GM18519 (cell line): ENCODE results near the gene C20orf141.
"Not testable (repeated sequence)": the region's sequence is repeated elsewhere in the genome, so short reads cannot be mapped to it uniquely, and the experiment has no call there.

Experiments
- ATAC-seq: cut with Tn5 transposase; IDR thresholded peaks from one replicate; pipeline ENCODE4 v1.9.1; 2021; ENCODE audit warnings: mild to moderate bottlenecking, moderate library complexity; ENCODE audit not compliant: unreplicated experiment, low FRiP score

Gene C20orf141, protein sequence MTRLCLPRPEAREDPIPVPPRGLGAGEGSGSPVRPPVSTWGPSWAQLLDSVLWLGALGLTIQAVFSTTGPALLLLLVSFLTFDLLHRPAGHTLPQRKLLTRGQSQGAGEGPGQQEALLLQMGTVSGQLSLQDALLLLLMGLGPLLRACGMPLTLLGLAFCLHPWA

DNA sequence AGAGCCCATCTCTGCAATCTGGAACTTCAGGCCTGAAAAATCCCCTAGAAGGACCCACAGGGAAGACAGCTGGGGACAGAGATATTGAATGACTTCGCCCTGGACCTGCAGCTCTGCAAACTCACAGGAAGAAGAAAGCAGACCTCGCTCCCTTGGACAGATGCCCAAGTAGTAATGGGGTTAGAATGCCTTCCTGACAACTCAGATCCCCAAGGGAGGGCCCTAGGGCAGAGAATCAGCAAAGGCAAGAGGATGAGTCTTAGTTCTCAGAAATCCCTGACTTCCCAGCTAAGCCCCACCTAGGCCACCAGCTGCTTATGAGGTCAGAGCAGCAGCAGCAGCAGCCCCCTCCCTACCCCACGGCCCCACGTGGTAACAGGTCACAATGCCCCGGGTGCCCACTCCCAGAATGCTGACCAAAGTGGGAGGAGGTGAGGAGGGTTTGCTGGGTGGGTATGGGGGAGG, at the start of gene C20orf141:
C20orf141 (plus strand) TSS at position 401 of the 465 bp plus-strand sequence. CDS start 198 bp downstream, outside the sequence.
- ATAC-seq: no peak

DNA sequence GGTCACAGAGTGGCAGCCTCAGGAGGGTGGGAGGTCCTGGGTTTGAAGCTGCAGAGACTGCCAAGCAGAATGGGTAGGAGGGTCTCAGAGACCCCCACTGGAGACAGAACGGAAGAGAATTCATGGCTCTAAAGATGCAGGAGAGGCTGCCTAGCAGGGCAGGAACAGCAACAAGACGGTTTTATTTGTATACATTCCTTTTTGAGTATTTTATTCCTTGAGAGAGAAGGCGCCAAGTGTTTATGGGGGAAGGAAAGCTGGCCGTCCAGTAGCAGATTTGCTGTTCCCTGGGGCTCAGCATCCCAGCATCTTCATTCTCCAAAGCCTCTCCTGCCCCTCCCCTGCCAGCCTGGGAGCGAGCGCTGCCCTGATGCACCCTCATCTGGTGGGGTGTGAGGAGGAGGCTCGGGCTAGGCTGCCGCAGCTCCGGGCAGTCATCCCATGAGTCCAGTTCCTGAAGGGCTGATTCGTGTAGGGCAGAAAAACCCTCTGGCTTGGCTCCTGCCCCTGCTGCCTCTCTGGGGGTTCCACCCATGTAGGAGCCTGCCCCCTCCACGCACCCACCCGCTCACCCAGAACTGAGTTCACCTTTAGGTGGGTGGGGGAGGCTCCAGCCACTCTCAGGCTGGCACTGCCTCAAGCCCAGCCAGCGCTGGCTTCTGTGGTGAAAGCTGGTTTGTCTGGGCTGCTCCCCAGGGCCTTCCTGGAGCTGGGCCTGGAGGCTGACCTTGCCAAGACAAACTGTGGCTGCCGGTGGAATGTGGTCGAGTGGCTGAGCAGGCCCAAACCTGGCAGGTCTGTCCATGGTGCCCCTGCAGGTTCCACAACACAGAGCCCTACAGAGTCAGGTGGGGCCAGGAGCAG, 46.8 kb upstream of the C20orf141 start:
- ATAC-seq: no peak

DNA sequence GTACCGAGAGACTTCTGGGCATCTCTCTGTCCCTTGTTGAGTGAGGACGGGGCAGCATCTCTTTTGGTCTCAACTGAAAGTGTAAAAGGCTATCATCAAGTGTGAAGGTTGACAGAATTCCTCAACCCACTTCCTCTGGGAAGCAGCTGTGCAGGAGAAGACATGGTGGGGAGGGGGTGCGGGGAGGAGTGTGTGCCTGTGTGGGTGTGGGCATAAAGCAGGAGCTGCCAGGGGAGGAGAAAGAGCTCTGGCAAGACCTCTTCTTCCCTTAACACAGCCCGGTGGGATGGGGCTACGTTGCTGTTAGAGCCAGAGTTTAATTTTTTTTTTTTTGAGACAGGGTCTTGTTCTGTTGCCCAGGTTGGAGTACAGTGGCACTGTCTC, 46.2 kb upstream of the C20orf141 start:
- ATAC-seq: no peak

DNA sequence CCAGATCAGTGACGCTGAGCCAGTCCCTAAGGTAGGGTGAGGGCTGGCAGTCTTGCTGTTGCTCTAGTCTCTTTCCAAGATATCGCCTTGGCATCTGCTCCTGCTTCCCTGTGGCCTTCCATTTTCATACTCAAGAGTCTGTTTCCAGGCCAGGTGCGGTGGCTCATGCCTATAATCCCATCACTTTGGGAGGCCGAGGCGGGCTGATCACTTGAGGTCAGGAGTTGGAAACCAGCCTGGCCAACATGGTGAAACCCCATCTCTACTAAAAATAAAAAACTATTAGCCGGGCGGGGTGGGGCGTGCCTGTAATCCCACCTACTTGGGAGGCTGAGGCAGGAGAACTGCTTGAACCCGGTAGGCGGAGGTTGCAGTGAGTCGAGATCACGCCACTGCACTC, 44.7 kb upstream of the C20orf141 start:
- not testable (repeated sequence) for ATAC-seq

DNA sequence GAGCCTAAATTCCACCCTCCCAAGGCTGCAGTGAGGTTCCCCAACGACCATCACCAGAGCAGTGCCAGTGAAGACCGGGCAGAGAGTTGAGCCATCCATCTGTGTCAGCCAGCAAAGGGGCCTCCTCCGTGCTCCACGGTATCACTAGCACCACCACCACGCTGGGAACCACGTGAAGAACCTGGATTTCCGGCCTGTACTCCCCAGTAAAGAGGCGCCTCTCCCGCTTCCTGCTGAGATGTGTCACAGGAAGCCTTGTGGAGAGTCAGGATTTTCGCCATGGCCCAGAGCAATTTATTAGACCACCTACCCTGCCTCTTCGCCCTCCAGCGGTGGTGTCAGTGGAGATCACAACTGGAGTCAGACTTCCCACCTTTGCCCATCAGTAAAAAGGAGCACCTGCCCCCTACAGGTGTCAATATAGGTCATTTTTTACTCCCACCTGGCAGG, 43.1 kb upstream of the C20orf141 start:
- ATAC-seq: no peak

DNA sequence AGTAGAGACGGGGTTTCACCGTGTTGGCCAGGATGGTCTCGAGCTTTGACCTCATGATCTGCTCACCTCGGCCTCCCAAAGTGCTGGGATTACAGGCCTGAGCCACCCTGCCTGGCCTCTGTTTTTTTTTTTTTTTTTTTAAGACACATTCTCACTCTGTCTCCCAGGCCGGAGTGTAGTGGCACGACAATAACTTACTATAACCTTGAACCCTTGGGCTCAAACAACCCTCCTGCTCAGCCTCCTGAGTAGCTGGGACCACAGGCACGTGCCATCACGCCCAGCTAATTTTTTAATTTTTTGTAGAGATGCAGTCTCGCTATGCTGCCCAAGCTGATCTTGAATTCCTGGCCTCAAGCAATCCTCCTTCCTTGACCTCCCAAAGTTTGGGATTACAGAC, 41.0 kb upstream of the C20orf141 start:
- no peak for ATAC-seq

DNA sequence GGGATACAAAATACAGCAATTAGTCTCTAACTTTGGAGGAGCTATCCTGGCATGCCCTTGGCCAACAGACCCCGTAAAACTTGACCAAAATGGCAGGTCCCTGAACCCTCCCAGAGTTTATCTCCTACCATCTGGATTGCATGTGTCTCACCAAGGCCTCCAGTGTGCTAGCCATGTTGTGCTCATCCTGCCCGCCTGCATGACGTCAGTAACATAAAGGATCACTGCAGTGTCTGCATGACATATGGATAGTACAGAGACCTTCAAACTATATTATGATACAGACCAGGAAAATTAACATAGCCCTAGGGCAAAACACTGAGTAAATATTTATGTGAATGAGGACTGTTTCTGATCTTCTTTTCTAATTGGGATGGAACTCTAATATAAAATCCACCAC, 39.6 kb upstream of the C20orf141 start:
- ATAC-seq: no peak

DNA sequence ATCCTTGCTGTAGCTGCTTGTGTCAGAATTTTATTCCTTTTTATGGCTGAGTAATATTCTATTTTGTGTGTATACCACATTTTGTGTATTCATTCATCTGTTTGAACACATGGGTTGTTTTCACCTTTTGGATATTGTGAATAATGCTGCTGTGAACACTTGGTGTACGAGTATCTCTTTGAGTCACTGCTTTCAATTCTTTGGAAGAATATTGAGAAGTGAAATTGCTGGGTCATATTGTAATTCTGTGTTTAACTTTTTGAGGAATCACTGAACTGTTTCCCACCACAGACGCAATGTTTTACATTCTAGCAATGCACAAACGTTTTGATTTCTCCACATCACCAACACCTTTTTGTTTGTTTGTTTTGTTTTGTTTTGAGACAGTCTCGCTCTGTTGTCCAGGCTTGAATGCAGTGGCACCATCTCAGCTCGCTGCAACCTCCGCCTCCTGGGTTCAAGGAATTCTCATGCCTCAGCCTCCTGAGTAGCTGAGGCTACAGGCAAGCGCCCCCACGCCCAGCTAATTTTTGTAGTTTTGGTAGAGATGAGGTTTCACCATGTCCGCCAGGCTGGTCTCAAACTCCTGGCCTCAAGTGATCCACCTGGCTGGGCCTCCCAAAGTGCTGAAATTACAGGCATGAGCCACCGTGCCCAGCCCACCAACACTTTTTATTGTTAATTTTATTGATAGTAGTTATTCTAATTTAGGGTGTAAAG, 36.0 kb upstream of the C20orf141 start:
- no peak for ATAC-seq

DNA sequence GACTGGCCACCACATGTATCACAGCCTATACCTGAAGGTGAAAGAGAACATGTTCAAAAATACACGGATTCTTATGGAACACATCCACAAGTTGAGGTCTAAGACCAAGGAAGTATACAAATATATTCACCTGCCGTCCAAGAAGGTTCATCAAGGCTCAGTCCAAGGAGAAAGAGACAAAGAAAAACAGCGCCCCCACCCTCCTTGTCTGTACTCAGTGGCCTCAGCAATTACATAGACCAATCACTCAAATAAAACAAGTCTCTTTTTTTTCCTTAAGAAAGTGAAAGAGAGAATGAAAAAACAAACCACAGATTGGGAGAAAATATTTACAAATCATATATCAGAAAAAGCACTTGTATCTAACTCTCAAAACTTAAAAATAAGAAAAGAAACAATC, 33.8 kb upstream of the C20orf141 start:
- ATAC-seq: no peak

DNA sequence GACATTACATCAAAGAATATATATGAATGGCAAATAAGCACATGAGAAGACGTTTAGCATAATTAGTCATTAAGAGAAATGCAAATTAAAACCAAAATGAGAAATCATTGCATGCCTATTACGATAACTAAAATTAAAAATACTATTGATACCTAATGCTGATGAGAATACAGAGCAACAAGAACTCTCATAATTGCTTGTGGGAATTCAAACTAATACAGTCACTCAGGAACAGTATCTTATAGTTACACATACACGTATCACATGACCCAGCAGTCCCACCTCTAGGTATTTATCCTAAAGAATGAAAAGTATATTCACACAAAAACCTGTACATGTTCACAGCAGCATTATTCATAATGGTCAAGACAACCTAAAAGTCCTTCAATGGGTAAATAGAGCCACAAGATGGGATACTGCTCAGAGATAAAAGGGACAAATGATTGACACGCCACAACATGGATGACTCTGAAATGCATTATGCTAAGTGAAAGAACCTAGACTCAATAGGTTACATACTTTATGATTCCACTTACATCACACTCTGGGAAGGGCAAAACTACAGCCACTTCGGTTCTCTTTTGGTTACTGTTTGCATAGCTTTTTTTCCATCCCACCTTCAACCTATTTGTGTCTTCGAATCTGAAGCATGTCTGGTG, 30.8 kb upstream of the C20orf141 start:
- no peak for ATAC-seq

DNA sequence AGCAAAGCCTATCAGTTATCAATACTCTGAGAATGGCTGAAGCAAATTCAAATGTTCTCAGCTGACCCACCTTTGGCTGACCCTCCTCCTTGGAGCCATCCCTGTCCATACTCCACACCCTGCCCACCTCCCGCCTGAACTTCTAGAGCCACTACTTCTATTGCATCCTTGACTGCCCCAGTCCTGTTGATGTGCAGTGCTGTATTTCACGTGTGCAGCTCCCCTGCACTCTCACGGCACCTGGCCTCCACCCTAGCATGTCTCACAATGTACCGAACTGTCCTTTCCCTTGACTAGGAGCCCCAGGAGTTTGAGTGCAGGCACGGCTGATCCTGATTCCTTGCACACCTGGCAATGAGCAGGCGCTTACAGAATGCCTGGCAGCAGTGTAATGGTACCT, 21.3 kb upstream of the C20orf141 start:
- ATAC-seq: no peak

DNA sequence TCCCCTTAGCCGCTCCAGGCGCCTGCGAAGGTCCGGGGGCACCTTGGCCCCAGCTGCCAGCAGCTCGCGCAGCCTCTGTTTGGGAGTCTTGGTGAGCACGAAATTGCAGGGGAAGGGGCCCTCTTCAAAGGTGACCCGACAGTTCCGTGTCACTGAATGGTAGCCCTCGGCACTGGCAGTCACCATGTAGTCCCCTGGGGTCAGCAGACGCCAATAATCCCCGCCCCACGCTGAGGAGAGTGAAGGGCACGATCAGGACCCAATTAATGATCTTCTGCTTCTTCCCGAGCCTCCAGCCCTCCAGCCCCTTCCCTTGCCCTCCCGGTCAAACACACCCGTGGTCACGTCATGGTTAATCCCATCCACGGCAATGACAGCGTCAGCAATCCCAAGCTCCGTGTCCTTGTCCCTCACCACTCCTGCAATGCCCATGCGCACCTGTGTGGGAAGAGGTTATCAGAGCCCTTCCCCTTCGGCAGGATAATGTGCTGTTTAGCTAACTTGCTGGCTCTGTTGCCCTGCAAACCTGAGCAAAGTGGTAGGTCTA, 20.5 kb upstream of the C20orf141 start:
- no peak for ATAC-seq

DNA sequence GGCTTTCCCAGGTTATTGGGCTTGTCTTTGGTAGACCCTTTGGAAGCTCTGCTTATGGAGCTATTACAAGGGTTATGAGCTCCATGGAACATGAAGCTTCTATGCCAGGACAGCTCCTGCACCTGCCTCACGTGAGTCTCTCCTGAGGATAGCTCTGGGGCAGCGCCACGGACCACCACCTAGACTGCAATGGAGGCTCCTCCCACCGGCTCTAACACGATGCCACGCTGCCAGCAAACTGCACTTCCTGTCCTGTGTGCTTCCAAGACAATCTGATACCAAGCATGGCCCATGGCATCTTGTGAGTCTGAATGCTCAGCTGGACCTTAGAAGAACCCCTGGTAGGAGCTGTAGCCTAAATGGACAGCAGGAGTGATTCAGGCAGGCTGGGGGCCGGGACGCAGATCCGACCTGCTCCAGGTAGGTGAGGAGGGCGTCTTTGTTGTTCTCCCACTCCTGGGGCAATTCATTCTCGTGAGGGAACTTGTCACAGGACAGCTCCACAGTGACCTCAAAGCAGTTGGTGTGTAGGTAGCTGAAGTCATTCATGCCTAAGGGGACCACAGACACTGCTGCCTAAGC, 19.8 kb upstream of the C20orf141 start:
- ATAC-seq: no peak

DNA sequence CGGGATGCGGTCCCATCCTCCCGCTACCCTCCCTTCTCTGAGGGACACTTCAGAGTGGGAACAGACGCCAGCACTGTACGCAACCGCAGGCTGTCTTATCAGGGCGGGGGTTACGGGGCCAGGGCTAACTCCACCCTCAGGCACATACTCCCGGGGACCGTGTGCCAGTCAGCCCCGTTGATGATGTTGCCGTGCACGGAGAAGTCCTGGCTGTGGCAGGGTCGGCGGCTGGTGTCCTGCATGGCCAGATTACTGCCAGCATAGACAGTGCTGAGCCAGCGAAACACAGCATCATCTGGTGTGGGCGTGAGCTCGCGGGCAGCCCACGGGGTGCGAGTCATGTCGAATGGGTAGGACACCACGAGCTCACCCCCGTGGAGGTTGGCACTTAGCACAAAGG, 19.3 kb upstream of the C20orf141 start:
- ATAC-seq: no peak

DNA sequence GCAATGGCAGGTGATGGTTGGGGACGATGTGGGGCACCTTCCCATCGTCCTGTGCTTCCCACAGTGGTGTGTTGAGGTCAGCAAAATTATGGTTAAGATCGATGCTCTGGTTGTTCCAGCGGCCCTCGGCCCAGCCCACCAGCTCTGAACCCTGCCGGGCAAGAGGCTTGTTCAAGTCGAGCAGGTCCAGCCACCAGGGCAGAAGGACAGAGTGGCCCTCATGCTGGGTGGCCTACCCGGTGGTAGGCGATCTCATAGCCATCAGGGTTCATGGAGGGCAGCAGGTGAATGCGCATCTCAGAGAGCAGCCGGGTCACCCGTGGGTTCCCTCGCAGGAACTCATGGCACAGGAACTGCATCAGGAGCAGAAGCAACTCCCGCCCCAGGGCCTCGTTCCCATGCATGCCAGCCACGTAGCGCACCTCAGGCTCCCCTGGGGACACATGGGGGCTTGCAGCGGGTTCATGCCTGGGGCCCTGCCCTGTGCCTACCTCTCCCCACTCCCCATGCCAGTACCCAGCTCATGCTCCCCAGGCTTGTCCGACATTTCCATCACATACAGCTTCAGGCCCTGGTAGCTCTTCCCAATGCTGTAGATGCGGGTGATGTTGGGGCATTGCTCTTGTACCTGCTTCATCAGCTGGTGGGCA, 18.7 kb upstream of the C20orf141 start:
- ATAC-seq: no peak

DNA sequence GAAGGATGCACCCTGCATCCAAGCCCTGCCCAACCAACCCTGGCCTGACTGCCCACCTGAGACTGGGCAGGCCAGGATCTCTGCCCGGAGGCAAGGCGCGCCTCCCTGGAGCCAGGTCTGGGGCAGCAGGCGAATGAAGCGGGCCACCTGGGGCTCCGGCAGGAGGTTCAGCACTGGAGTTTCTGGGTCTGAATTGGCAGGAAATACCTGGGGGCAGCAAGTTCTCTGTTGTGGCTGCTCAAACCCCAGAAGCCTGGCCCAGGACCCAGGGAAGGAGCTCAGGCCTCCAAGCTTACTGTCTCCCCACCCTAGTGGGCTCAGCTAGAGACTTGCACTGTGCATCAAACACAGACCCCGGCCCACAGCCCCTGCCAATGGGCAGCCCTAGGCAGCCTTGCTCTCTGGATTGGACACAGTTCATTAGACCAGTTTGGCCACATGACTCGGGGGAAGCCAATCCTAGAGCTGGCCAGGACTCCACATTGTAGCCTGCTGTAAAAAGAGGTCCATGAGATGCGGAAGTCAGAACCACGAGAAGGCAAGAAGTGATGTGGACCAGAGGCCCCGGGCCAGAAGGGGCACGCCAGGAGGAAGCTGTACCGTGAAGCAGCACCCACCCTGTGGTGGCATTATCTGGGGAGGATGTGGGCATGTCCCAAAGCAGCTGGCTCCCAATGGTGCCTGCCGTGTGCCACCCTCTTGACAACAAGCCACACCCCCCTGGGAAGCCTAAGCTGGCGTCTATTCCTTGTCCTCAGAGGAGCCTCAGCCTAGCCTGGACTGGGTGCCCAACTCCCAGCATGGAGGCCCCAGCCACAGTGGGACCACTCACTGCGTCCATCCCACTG, 17.4 kb upstream of the C20orf141 start:
- ATAC-seq: no peak

DNA sequence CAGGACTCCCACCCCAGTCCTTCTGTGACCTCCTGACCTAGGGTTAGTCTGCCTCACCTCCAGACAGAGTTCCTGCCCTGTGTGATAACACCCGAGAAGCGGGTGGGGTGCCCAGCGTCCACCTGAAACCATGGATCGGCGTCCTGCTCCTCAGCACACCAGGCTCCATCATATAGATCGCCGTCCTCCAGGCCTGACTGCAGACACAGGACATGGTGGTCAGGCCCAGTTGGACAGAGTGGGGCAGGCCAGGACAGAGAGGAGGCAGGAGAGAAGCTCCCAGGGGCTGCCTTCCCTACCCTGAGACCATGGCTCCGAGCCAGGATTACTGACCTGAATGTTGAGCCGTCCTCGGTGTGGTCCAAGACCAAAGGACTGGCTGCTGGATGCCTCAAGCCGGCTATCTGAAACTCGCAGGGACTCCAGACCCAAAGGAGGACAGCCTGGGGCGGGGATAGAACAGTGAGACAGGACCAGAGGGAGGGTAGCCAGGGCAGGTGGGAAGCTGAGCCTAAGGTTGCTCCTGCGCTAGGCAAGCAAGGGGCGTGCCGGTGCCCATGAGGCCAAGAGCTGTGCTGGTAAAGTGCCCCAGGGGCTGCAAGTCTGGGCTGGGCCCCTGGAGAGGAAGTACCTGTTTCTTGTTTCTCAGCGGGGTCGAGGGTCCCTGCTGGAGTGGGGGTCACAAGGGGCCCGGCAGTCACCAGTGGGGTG, 16.5 kb upstream of the C20orf141 start:
- no peak for ATAC-seq

DNA sequence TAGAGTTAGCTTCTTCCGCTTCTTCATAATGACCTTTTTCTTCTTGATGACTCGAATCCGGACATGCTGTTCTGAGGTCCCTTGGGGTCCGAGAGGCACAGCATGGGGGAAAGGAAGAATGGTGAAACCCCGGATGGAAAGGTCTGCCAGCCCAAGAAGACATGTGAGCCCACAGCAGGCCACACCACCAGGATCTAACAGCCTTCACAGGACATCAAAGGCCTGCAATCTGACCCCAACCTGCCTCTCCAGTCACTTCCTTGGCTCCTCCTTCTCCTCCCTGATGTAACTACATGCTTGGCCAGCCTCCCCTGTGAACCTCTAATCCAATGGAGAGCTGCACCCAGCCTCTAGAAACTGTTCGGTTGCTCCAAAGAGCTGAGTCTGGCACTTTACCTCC, 16.0 kb upstream of the C20orf141 start:
- ATAC-seq: no peak
